ENCODE measurements around the gene TBX18.

- TF ChIP-seq CTCF (IDR thresholded peaks at IDR 0.05) = no peak
- no peak for TF ChIP-seq POLR2A (IDR thresholded peaks at IDR 0.05)
Measured at GRCh38 chr6:84804720-84805119, 40.3 kb upstream of the TBX18 start.

Data from adrenal gland (tissue), 5 donors.